SK-N-SH (cell line): ENCODE data around the gene SLC47A1. TPM values are rescaled to one million over a fixed set of nuclear protein-coding genes. Genes with fewer than 3 reads are reported as not detected.

Experiments
- CTCF ChIA-PET: fragments of 300-600, 350-600 bp; formaldehyde crosslinking; extraction: SDS; loops from one replicate; lab custom pipeline; 2021; lab: Yijun Ruan, JAX
- POLR2A ChIA-PET: fragments of 350-600 bp; sonication (Branson Sonifier 250); formaldehyde crosslinking; extraction: SDS; loops from one replicate; lab custom pipeline; 2020; ENCODE audit warnings: antibody characterized with exemption, inconsistent platforms; lab: Yijun Ruan, JAX
- DNase-seq: peaks from one replicate; pipeline ENCODE4 v3.0.0; 2012
- H2AFZ ChIP-seq: fragments of 200-600 bp; sonication (generic); 2 replicates; pipeline ENCODE4 v1.8.1; 2016; ENCODE audit warnings: antibody characterized with exemption, mild to moderate bottlenecking, low read depth
- H3F3A ChIP-seq: fragments of 200-600 bp; sonication (generic); replicated peaks from 2 replicates; pipeline ENCODE3; 2016; ENCODE audit warnings: antibody characterized with exemption, mild to moderate bottlenecking; ENCODE audit not compliant: insufficient read depth
- H3K27ac ChIP-seq, 2 experiments: fragments of 200-500 bp in 1 of 2; fragments of 200-600 bp in 1 of 2; sonication (Bioruptor generic) in 1 of 2; sonication (generic), shearing (Covaris generic) in 1 of 2; 2 replicates each; pipeline versions ENCODE4 v1.5.1 to v1.6.1; 2014 to 2016; ENCODE audit warnings: low read depth in 2 of 2, inconsistent platforms in 1 of 2, low read length in 1 of 2, mild to moderate bottlenecking in 1 of 2, mixed read lengths in 1 of 2
- H3K27me3 ChIP-seq: fragments of 200-600 bp; sonication (generic), shearing (Covaris generic); 2 replicates; pipeline ENCODE4 v1.6.1; 2016; ENCODE audit warnings: mixed run types; ENCODE audit not compliant: insufficient read depth
- H3K36me3 ChIP-seq, 2 experiments: fragments of 200-500 bp in 1 of 2; fragments of 200-600 bp in 1 of 2; sonication (Bioruptor generic) in 1 of 2; sonication (generic) in 1 of 2; replicated peaks in 1 of 2; 2 replicates each; pipeline versions ENCODE3 to v1.5.1; 2014 to 2016; ENCODE audit warnings: low read length in 1 of 2, mild to moderate bottlenecking in 1 of 2; ENCODE audit not compliant: insufficient read depth in 2 of 2, control insufficient read depth in 1 of 2
- H3K4me1 ChIP-seq, 2 experiments: fragments of 200-500 bp in 1 of 2; fragments of 200-600 bp in 1 of 2; sonication (Bioruptor generic) in 1 of 2; sonication (generic), shearing (Covaris generic) in 1 of 2; 2 replicates each; pipeline versions ENCODE4 v1.5.1 to v1.6.1; 2014 to 2016; ENCODE audit warnings: low read depth in 1 of 2, low read length in 1 of 2, mixed run types in 1 of 2; ENCODE audit not compliant: insufficient read depth in 2 of 2, control insufficient read depth in 1 of 2
- H3K4me2 ChIP-seq: fragments of 200-600 bp; sonication (generic), shearing (Covaris generic); 2 replicates; pipeline ENCODE4 v1.6.1; 2017; ENCODE audit warnings: mixed run types
- H3K4me3 ChIP-seq, 2 experiments: fragments of 200-500 bp in 1 of 2; fragments of 200-600 bp in 1 of 2; sonication (Bioruptor generic) in 1 of 2; sonication (generic), shearing (Covaris generic) in 1 of 2; 2 replicates each; pipeline versions ENCODE4 v1.5.1 to v1.8.1; 2014 to 2016; ENCODE audit warnings: low read depth in 2 of 2, inconsistent platforms in 1 of 2, low read length in 1 of 2, mild to moderate bottlenecking in 1 of 2, mixed read lengths in 1 of 2, moderate library complexity in 1 of 2
- H3K79me2 ChIP-seq: fragments of 200-600 bp; sonication (generic); 2 replicates; pipeline ENCODE4 v1.8.1; 2017; ENCODE audit warnings: mild to moderate bottlenecking; ENCODE audit not compliant: insufficient read depth
- H3K9ac ChIP-seq: fragments of 200-600 bp; sonication (generic); 2 replicates; pipeline ENCODE4 v1.6.1; 2017; ENCODE audit warnings: mixed run types
- H3K9me2 ChIP-seq: fragments of 200-600 bp; sonication (generic); 2 replicates; pipeline ENCODE4 v1.6.1; 2017; ENCODE audit warnings: mixed run types
- H3K9me3 ChIP-seq: fragments of 200-600 bp; sonication (generic); 2 replicates; pipeline ENCODE4 v1.6.1; 2017; ENCODE audit warnings: mixed run types, mild to moderate bottlenecking, moderate library complexity
- H4K20me1 ChIP-seq: fragments of 200-600 bp; sonication (generic); 2 replicates; pipeline ENCODE4 v1.6.1; 2017; ENCODE audit warnings: mild to moderate bottlenecking, mixed run types; ENCODE audit not compliant: insufficient read depth
- CHD2 ChIP-seq: fragments of 150-350 bp; IDR thresholded peaks from 2 replicates; pipeline ENCODE4 v1.6.1; 2018; ENCODE audit warnings: low read length; ENCODE audit not compliant: partially characterized antibody
- FOSL2 ChIP-seq: IDR thresholded peaks from 2 replicates; pipeline ENCODE4 v1.4.0; 2012; ENCODE audit warnings: low read depth, mild to moderate bottlenecking, moderate library complexity, borderline replicate concordance
- GATA2 ChIP-seq: sonication (generic); formaldehyde crosslinking; IDR thresholded peaks from 2 replicates; pipeline ENCODE4 v1.5.0; 2020; ENCODE audit warnings: mild to moderate bottlenecking, missing genetic modification reagents
- MXI1 ChIP-seq: IDR thresholded peaks from 2 replicates; pipeline ENCODE4 v1.6.1; 2012; ENCODE audit warnings: mild to moderate bottlenecking, low read depth, low read length, improper control_type of control experiment
- NRF1 ChIP-seq: IDR thresholded peaks from 2 replicates; pipeline ENCODE4 v1.6.1; 2012; ENCODE audit warnings: low read depth, mild to moderate bottlenecking, low read length
- POLR2AphosphoS5 ChIP-seq: IDR thresholded peaks from 2 replicates; pipeline ENCODE4 v1.6.1; 2012; ENCODE audit warnings: low read depth, low read length
- RAD21 ChIP-seq: IDR thresholded peaks from 2 replicates; pipeline ENCODE4 v1.6.1; 2012; ENCODE audit warnings: mild to moderate bottlenecking, low read length
- REST ChIP-seq: IDR thresholded peaks from 2 replicates; pipeline ENCODE4 v1.6.1; 2012; ENCODE audit warnings: mild to moderate bottlenecking, low read depth, low read length, moderate library complexity
- RXRA ChIP-seq: IDR thresholded peaks from 2 replicates; pipeline ENCODE4 v1.4.0; 2012; ENCODE audit warnings: low read depth, mild to moderate bottlenecking, borderline replicate concordance
- SIN3A ChIP-seq: IDR thresholded peaks from 2 replicates; pipeline ENCODE4 v1.6.1; 2012; ENCODE audit warnings: low read depth, mild to moderate bottlenecking, low read length, moderate library complexity, borderline replicate concordance
- SMC3 ChIP-seq: IDR thresholded peaks from 2 replicates; pipeline ENCODE4 v1.6.1; 2012; ENCODE audit warnings: low read depth, low read length, improper control_type of control experiment
- TAF1 ChIP-seq: IDR thresholded peaks from 2 replicates; pipeline ENCODE4 v1.6.1; 2012; ENCODE audit warnings: low read depth, mild to moderate bottlenecking, low read length, moderate library complexity, borderline replicate concordance
- TEAD4 ChIP-seq: IDR thresholded peaks from 2 replicates; pipeline ENCODE4 v1.4.0; 2012; ENCODE audit warnings: mild to moderate bottlenecking, borderline replicate concordance; ENCODE audit not compliant: insufficient read depth
- USF2 ChIP-seq: fragments of 150-350 bp; IDR thresholded peaks from 2 replicates; pipeline ENCODE4 v1.6.1; 2017; ENCODE audit warnings: antibody characterized with exemption, low read length, low read depth, borderline replicate concordance
- YY1 ChIP-seq: IDR thresholded peaks from 2 replicates; pipeline ENCODE4 v1.4.0; 2012; ENCODE audit warnings: low read depth, mild to moderate bottlenecking
- WGBS: methylation state at CpG from one replicate; pipeline ENCODE4 v1.1.6; 2017; ENCODE audit warnings: low lambda C conversion rate; 5-methylcytosine and 5-hydroxymethylcytosine counted together
- polyA plus RNA-seq, 3 experiments: library from polyadenylated mRNA; depleted of rRNA; stranded (reverse); fragments of >200 nt; gene quantifications; 2 replicates each; pipeline ENCODE4 v1.2.3, GENCODE V29; 2012

The SLC47A1 gene
- 3.5 and 4.4 TPM in 2 replicates for polyA plus RNA-seq (2012; rRNA removed)
- 2.2 and 2.6 TPM in 2 replicates for polyA plus RNA-seq (2012; cell fraction: cytosol; rRNA removed)
- 4.6 and 6.1 TPM in 2 replicates for polyA plus RNA-seq (2012; cell fraction: nucleus; rRNA removed)

GRCh38 chr17:19533718-19534561 lies at the start of gene SLC47A1:
Gene SLC47A1, plus strand, starts transcription at chr17:19533854. Its CDS starts 86 bp downstream, at chr17:19533940.
- H3K9ac ChIP-seq, result peak within 1 kb of the TSS; percentile 25; the same call in 1 of the 2 replicates
- no peak for TF ChIP-seq GATA2
- TF ChIP-seq RXRA, result no peak
- no peak for TF ChIP-seq SMC3
- no peak for TF ChIP-seq RAD21
- 0 out of 2 replicates have a peak, but pooled peaks have one; percentile 10 for TF ChIP-seq SIN3A
- TF ChIP-seq MXI1, result no peak
- TF ChIP-seq FOSL2, result no peak
- no peak for TF ChIP-seq REST
- TF ChIP-seq TAF1, result no peak
- no peaks in the 10 kb centered on the region for H3K9me2 ChIP-seq
- H3F3A ChIP-seq, result peaks cover 4% of the 10 kb centered on the region
- H3K27me3 ChIP-seq, result no peaks in the 10 kb centered on the region
- H3K4me1 ChIP-seq, result no peaks in the 10 kb centered on the region; a peak in 1 of 4 replicates
- H3K79me2 ChIP-seq, result no peaks in the 10 kb centered on the region
- peak within 1 kb of the TSS; percentile 57 to 82 for H3K4me3 ChIP-seq
- H3K4me2 ChIP-seq, result peak within 1 kb of the TSS; percentile 92
- peak within 1 kb of the TSS; percentile 79 for H2AFZ ChIP-seq
- POLR2A ChIA-PET, result no interaction called here
- CTCF ChIA-PET, result interaction anchor here (0.7 to 1.8 kb wide), 9 partner anchors 18 to 232 kb away, joined by 3 to 7 read pairs (median 3); partner anchors contain the start of gene ALDH3A2
- peak; percentile 88 for DNase-seq
- no peak within 1 kb of the TSS for H3K27ac ChIP-seq
- no peaks in the 10 kb centered on the region for H3K9me3 ChIP-seq
- WGBS, result 19% methylated on average over 11 of the region's 87 CpGs
- no peaks in the 10 kb centered on the region for H4K20me1 ChIP-seq
- H3K36me3 ChIP-seq, result no peaks in the 10 kb centered on the region

- Histone ChIP-seq H3K9me2 (no peaks in the 10 kb centered on the region), H3K9me3 (no peaks in the 10 kb centered on the region), H3K36me3 (no peaks in the 10 kb centered on the region), H3F3A (no peaks in the 10 kb centered on the region), H3K79me2 (no peaks in the 10 kb centered on the region), H3K27ac (no peak overlapping the region), H3K9ac (no peak overlapping the region), H3K4me3 (no peak overlapping the region), H3K4me2 (no peak overlapping the region), H3K4me1 (no peaks in the 10 kb centered on the region; a peak in 1 of 4 replicates), H4K20me1 (no peaks in the 10 kb centered on the region), H3K27me3 (no peaks in the 10 kb centered on the region), H2AFZ (no peak overlapping the region)
- DNase-seq, result no peak
- CTCF ChIA-PET, result interaction anchor here (0.9 to 2.4 kb wide), 2 partner anchors 39 to 123 kb away, joined by 3 to 6 read pairs; partner anchors contain the start of gene B9D1
- POLR2A ChIA-PET, result no interaction called here
- 86% methylated on average over 3 of the region's 3 CpGs for WGBS
- TF ChIP-seq USF2, result no peak
- no peak for TF ChIP-seq GATA2
- TF ChIP-seq YY1, result no peak
- no peak for TF ChIP-seq POLR2AphosphoS5
- no peak for TF ChIP-seq NRF1
- TF ChIP-seq REST, result no peak
- no peak for TF ChIP-seq CHD2
- no peak for TF ChIP-seq RXRA
- no peak for TF ChIP-seq MXI1
- TF ChIP-seq TEAD4, result no peak
These were observed 47.8 kb upstream of the SLC47A1 start for GRCh38 chr17:19485800-19486340.
